Neuronal stem cell (in vitro differentiated cells): ENCODE data around the gene RPS24.
"Not testable (repeated sequence)": the region's sequence is repeated elsewhere in the genome, so short reads cannot be mapped to it uniquely, and the experiment has no call there.

Source experiments
- DNase-seq: peaks from one replicate; pipeline ENCODE4 v3.0.0-alpha.2; 2013; ENCODE audit warnings: low spot score
- H2AFZ ChIP-seq: one replicate; pipeline ENCODE4 v1.6.1; 2013; ENCODE audit warnings: mild to moderate bottlenecking, low read length, inconsistent platforms
- H2AK5ac ChIP-seq: 2 replicates; pipeline ENCODE4 v1.6.1; 2013; ENCODE audit warnings: low read depth, mild to moderate bottlenecking, inconsistent platforms, low read length, moderate library complexity, mixed read lengths
- H2BK120ac ChIP-seq: 2 replicates; pipeline ENCODE4 v1.6.1; 2013; ENCODE audit warnings: low read depth, mild to moderate bottlenecking, inconsistent platforms, low read length, moderate library complexity, mixed read lengths
- H2BK12ac ChIP-seq: one replicate; pipeline ENCODE4 v1.6.1; 2013; ENCODE audit warnings: low read length, inconsistent platforms
- H2BK15ac ChIP-seq: 2 replicates; pipeline ENCODE4 v1.6.1; 2013; ENCODE audit warnings: mild to moderate bottlenecking, low read length, inconsistent platforms, mixed read lengths
- H2BK5ac ChIP-seq: one replicate; pipeline ENCODE4 v1.6.1; 2013; ENCODE audit warnings: inconsistent platforms, mild to moderate bottlenecking, low read length, moderate library complexity
- H3K14ac ChIP-seq: one replicate; pipeline ENCODE4 v1.6.1; 2013; ENCODE audit warnings: low read length, inconsistent platforms
- H3K18ac ChIP-seq: 2 replicates; pipeline ENCODE4 v1.6.1; 2013; ENCODE audit warnings: low read length, inconsistent platforms
- H3K23ac ChIP-seq: 2 replicates; pipeline ENCODE4 v1.6.1; 2013; ENCODE audit warnings: low read depth, mild to moderate bottlenecking, mixed read lengths, low read length, inconsistent platforms; ENCODE audit not compliant: poor library complexity
- H3K27ac ChIP-seq: replicated peaks from 3 replicates; pipeline ENCODE4 v1.5.1; 2013; ENCODE audit warnings: low read length, inconsistent platforms
- H3K27me3 ChIP-seq, 3 experiments: 2 replicates each; pipeline ENCODE4 v1.6.1; 2013; ENCODE audit warnings: low read length in 3 of 3, mild to moderate bottlenecking in 2 of 3, inconsistent platforms in 1 of 3, low read depth in 1 of 3, mixed read lengths in 1 of 3, moderate library complexity in 1 of 3; ENCODE audit not compliant: control insufficient read depth in 3 of 3, insufficient read depth in 3 of 3
- H3K36me3 ChIP-seq, 2 donors: replicated peaks in 1 of 2; 2 replicates each; pipeline ENCODE4 v1.6.1; 2013; ENCODE audit warnings: low read length in 2 of 2; ENCODE audit not compliant: control insufficient read depth in 2 of 2, insufficient read depth in 2 of 2
- H3K4ac ChIP-seq: 2 replicates; pipeline ENCODE4 v1.6.1; 2013; ENCODE audit warnings: inconsistent platforms, mild to moderate bottlenecking, low read length, moderate library complexity
- H3K4me1 ChIP-seq, 2 donors: 1 replicate in 1 of 2; 2 replicates in 1 of 2; pipeline ENCODE4 v1.6.1; 2013; ENCODE audit warnings: low read length in 2 of 2, low read depth in 1 of 2; ENCODE audit not compliant: control insufficient read depth in 2 of 2, insufficient read depth in 1 of 2
- H3K4me2 ChIP-seq: one replicate; pipeline ENCODE4 v1.6.1; 2013; ENCODE audit warnings: mild to moderate bottlenecking, low read length, inconsistent platforms; ENCODE audit not compliant: insufficient read depth, poor library complexity, severe bottlenecking
- H3K4me3 ChIP-seq, 2 donors: 2 replicates each; pipeline ENCODE4 v1.5.1; 2013; ENCODE audit warnings: low read length in 2 of 2, mild to moderate bottlenecking in 2 of 2, inconsistent platforms in 1 of 2, moderate library complexity in 1 of 2
- H3K79me1 ChIP-seq: one replicate; pipeline ENCODE4 v1.6.1; 2013; ENCODE audit warnings: low read depth, mild to moderate bottlenecking, inconsistent platforms, low read length, moderate library complexity
- H3K9ac ChIP-seq: one replicate; pipeline ENCODE4 v1.6.1; 2013; ENCODE audit warnings: mild to moderate bottlenecking, low read depth, low read length, inconsistent platforms; ENCODE audit not compliant: poor library complexity
- H3K9me3 ChIP-seq, 2 donors: replicated peaks in 1 of 2; 2 replicates each; pipeline versions ENCODE3 to v1.6.1; 2013; ENCODE audit warnings: low read length in 2 of 2, mild to moderate bottlenecking in 2 of 2, inconsistent platforms in 1 of 2, low read depth in 1 of 2, mixed read lengths in 1 of 2, moderate library complexity in 1 of 2; ENCODE audit not compliant: control insufficient read depth in 2 of 2, insufficient read depth in 1 of 2
- H4K8ac ChIP-seq: one replicate; pipeline ENCODE4 v1.6.1; 2013; ENCODE audit warnings: low read depth, mild to moderate bottlenecking, inconsistent platforms, low read length, moderate library complexity
- H4K91ac ChIP-seq: one replicate; pipeline ENCODE4 v1.6.1; 2013; ENCODE audit warnings: low read length, low read depth, mild to moderate bottlenecking, inconsistent platforms; ENCODE audit not compliant: poor library complexity
- WGBS, 2 donors: extraction: QIAGEN DNeasy Blood & Tissue Kit; methylation state at CpG; one replicate each; pipeline ENCODE4 v1.1.7; 2013; ENCODE audit warnings: missing lambda C conversion rate in 2 of 2, mixed read lengths in 1 of 2; ENCODE audit not compliant: insufficient read length in 2 of 2, insufficient replicate concordance in 1 of 2; ENCODE audit errors: extremely low coverage in 2 of 2; 5-methylcytosine and 5-hydroxymethylcytosine counted together

The RPS24 gene

DNA sequence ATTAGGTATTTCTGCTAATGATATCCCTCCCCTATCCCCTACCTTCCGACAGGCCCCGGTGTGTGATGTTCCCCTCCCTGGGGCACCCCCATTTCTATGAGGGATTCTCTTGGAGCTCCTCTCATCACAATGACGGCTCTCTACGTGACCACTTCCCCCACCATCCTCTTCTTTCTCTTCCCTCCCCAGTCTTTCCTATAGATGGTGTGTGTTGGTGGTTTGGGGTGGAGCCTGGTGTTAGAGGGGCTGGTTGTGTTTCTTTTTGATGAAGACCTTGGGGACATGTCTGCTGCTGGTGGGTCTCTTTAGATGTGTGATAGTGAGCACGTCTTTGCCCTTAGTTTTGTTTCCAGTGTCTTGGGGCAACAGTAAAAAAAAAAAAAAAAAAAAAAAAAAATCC lies 28.6 kb downstream of the RPS24 start:
- Histone ChIP-seq H2BK15ac (no peak overlapping the region), H3K79me1 (no peaks in the 10 kb centered on the region), H3K23ac (no peak overlapping the region), H3K9ac (no peak overlapping the region), H3K4me3 (no peak overlapping the region), H2BK12ac (no peak overlapping the region), H2AFZ (no peak overlapping the region), H2BK120ac (no peak overlapping the region), H3K27me3 (peaks cover 0 to 3% (median 2%) of the 10 kb centered on the region in 3 experiments), H2AK5ac (no peak overlapping the region), H3K4me1 (peaks cover 0 to 6% of the 10 kb centered on the region in 2 donors), H3K9me3 (no peaks in the 10 kb centered on the region), H3K4me2 (no peak overlapping the region), H2BK5ac (no peak overlapping the region), H4K8ac (no peak overlapping the region), H3K36me3 (no peaks in the 10 kb centered on the region), H3K18ac (no peak overlapping the region), H3K4ac (no peak overlapping the region), H4K91ac (no peak overlapping the region), H3K14ac (no peak overlapping the region), H3K27ac (no peak overlapping the region)
- WGBS, 2 donors = no CpG with 5 or more reads among the region's 5 CpGs
- DNase-seq = no peak

GRCh38 chr10:78063236-78063635 lies 29.6 kb downstream of the RPS24 start:
- H3K14ac ChIP-seq = no peak overlapping the region
- H3K4me3 ChIP-seq = no peak overlapping the region
- H2AFZ ChIP-seq = no peak overlapping the region
- no peaks in the 10 kb centered on the region for H3K9me3 ChIP-seq
- H3K27me3 ChIP-seq = peaks cover 0 to 3% (median 2%) of the 10 kb centered on the region in 3 experiments
- H3K9ac ChIP-seq = no peak overlapping the region
- H2AK5ac ChIP-seq = no peak overlapping the region
- H2BK12ac ChIP-seq = no peak overlapping the region
- H2BK5ac ChIP-seq = no peak overlapping the region
- no peak overlapping the region for H4K91ac ChIP-seq
- H3K79me1 ChIP-seq = no peaks in the 10 kb centered on the region
- no peak for DNase-seq
- H3K18ac ChIP-seq = no peak overlapping the region
- H4K8ac ChIP-seq = no peak overlapping the region
- H3K4me1 ChIP-seq = peaks cover 0 to 6% of the 10 kb centered on the region in 2 donors
- no CpG with 5 or more reads among the region's 2 CpGs for WGBS, 2 donors
- H3K23ac ChIP-seq = no peak overlapping the region
- no peak overlapping the region for H2BK120ac ChIP-seq
- H2BK15ac ChIP-seq = no peak overlapping the region
- H3K36me3 ChIP-seq = no peaks in the 10 kb centered on the region
- no peak overlapping the region for H3K4ac ChIP-seq
- H3K27ac ChIP-seq = no peak overlapping the region
- no peak overlapping the region for H3K4me2 ChIP-seq

DNA sequence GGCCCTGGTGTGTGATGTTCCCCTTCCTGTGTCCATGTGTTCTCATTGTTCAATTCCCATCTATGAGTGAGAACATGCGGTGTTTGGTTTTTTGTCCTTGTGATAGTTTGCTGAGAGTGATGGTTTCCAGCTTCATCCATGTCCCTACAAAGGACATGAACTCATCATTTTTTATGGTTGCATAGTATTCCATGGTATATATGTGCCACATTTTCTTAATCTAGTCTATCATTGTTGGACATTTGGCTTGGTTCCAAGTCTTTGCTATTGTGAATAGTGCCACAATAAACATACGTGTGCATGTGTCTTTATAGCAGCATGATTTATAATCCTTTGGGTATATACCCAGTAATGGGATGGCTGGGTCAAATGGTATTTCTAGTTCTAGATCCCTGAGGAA lies 31.3 kb downstream of the RPS24 start:
- not testable (repeated sequence) for H3K9me3 ChIP-seq, H3K36me3 ChIP-seq, H3K23ac ChIP-seq, H3K14ac ChIP-seq, H3K79me1 ChIP-seq, H3K4me3 ChIP-seq, H3K4me2 ChIP-seq, H2BK15ac ChIP-seq, H3K27ac ChIP-seq, H2BK12ac ChIP-seq, H3K4me1 ChIP-seq, H3K18ac ChIP-seq, H2AFZ ChIP-seq, H2BK5ac ChIP-seq, H2AK5ac ChIP-seq, DNase-seq, H4K91ac ChIP-seq, H4K8ac ChIP-seq, H2BK120ac ChIP-seq, H3K9ac ChIP-seq, H3K27me3 ChIP-seq, H3K4ac ChIP-seq
- WGBS, 2 donors = no CpG with 5 or more reads among the region's 2 CpGs

DNA sequence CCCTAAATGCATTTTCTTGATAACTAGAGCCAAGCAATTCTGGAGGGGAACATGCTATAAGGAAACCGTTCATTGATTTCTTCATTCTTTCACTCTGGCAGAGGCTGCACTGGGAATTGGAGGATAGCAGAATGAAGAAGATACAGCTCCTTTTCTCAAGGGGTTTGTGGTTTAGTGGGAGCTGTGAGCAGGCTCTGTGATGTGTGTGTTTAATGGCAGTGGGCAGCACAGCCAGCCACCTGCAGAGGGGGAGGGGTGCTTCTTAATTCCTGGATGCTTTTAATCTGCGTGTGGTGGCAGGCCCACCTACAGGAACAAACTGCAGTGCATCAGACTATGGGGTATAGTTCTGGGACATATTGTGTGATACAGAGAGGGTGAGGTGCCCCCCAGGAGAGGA lies 31.9 kb downstream of the RPS24 start:
- H3K9me3 ChIP-seq = peaks cover 0 to 2% of the 10 kb centered on the region in 2 donors
- no CpG with 5 or more reads among the region's 2 CpGs for WGBS, 2 donors
- no peak overlapping the region for H3K27ac ChIP-seq
- no peaks in the 10 kb centered on the region for H3K36me3 ChIP-seq
- H3K23ac ChIP-seq = no peak overlapping the region
- no peak overlapping the region for H2AK5ac ChIP-seq
- peaks cover 0 to 6% of the 10 kb centered on the region in 2 donors for H3K4me1 ChIP-seq
- no peak overlapping the region for H3K18ac ChIP-seq
- no peak overlapping the region for H3K14ac ChIP-seq
- no peak overlapping the region for H2BK12ac ChIP-seq
- no peak for DNase-seq
- no peak overlapping the region for H3K9ac ChIP-seq
- no peak overlapping the region for H4K91ac ChIP-seq
- no peak overlapping the region for H3K4me3 ChIP-seq
- H3K27me3 ChIP-seq = peaks cover 0 to 3% (median 2%) of the 10 kb centered on the region in 3 experiments
- no peak overlapping the region for H2AFZ ChIP-seq
- H2BK15ac ChIP-seq = no peak overlapping the region
- no peak overlapping the region for H2BK5ac ChIP-seq
- H3K4ac ChIP-seq = no peak overlapping the region
- H3K4me2 ChIP-seq = no peak overlapping the region
- no peak overlapping the region for H2BK120ac ChIP-seq
- no peak overlapping the region for H4K8ac ChIP-seq
- H3K79me1 ChIP-seq = no peaks in the 10 kb centered on the region
